SK-N-SH treated with all-trans-retinoic acid at 6 μM for 48 hours (cell line): ENCODE results near the gene CDC42.
"Not testable (repeated sequence)": the region's sequence is repeated elsewhere in the genome, so short reads cannot be mapped to it uniquely, and the experiment has no call there.

ENCODE experiments used
- TCF4 ChIP-seq: fragments of 250-450 bp; sonication (Bioruptor Pico); IDR thresholded peaks from 2 replicates; pipeline ENCODE4 v1.8.0; 2021; ENCODE audit warnings: mild to moderate bottlenecking, moderate library complexity, borderline replicate concordance
- ZNF70 ChIP-seq: fragments of 450-650 bp; formaldehyde crosslinking; IDR thresholded peaks from 2 replicates; pipeline ENCODE4 v1.5.0; 2020; ENCODE audit warnings: mild to moderate bottlenecking, moderate library complexity

- not testable (repeated sequence) for TF ChIP-seq ZNF70, TCF4
These were observed 45.8 kb upstream of the CDC42 start for GRCh38 chr1:22006736-22007135.
